HepG2 (cell line): ENCODE results near the gene ASGR1.

Experiments used
- FOSL1 ChIP-seq: sonication (generic); formaldehyde crosslinking; IDR thresholded peaks from 2 replicates; pipeline ENCODE4 v1.9.0; 2021; ENCODE audit warnings: missing genetic modification reagents, borderline replicate concordance
- KLF9 ChIP-seq: IDR thresholded peaks from 2 replicates; pipeline ENCODE4 v1.6.1; 2016; ENCODE audit warnings: low read depth
- ZBTB4 ChIP-seq: sonication (generic); formaldehyde crosslinking; IDR thresholded peaks from 2 replicates; pipeline ENCODE4 v1.4.0; 2020; ENCODE audit warnings: missing genetic modification reagents, mild to moderate bottlenecking, borderline replicate concordance

DNA sequence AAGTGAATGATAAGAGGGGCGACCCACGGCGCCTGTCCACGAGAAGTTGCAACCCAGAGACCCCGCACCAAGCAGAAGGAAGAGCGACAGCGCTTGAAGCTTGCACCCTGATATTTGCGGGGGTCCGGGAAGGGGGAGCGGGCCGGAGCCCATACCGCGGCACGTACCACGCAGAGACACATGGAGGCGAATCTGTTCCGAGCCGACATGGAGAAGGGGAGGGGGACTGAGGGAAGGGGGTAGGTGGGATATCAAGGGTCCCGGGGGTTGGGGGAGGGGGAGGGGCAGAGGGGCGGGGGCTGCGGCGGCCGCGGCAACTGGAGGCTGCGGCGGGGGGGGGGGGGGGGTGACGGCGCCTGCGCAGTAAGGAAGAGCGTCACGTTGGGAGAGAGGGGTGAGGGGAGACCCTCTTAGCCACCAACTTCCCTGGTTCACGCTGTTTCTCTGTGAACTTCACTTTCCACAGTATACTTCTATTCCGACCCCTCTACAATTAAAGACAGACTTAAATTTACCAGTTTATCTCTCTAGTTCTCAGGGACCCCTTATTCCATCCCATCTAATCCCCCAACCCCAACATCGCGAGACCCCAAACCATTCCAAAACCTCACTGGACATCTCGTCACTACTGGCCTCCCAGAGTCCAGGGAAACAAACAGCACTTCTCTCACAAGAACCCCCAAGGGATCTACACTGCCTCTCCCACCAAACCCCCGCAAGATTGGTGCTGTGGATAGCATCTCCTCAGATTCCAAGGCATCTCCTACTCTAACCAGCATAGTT lies 32.5 kb upstream of the ASGR1 start:
- TF ChIP-seq KLF9 (CRISPR knock-in tag) (no peak), ZBTB4 (CRISPR knock-in tag) (no peak), FOSL1 (CRISPR knock-in tag) (no peak)
